B cell (primary cell): Measurements from ENCODE around the gene CYP26B1.

Source experiments
- EZH2 ChIP-seq: IDR thresholded peaks from 2 replicates; pipeline ENCODE4 v1.6.1; 2012; ENCODE audit warnings: borderline replicate concordance, low read depth, mild to moderate bottlenecking, moderate library complexity, low read length; ENCODE audit not compliant: insufficient read depth, poor library complexity, severe bottlenecking
- TF ChIP-seq, protein P1 (sequence below): fragments of 200-600 bp; IDR thresholded peaks from one replicate; pipeline ENCODE4 v1.8.0; 2022; ENCODE audit warnings: antibody characterized with exemption, mild to moderate bottlenecking

- TF ChIP-seq, protein P1, sequence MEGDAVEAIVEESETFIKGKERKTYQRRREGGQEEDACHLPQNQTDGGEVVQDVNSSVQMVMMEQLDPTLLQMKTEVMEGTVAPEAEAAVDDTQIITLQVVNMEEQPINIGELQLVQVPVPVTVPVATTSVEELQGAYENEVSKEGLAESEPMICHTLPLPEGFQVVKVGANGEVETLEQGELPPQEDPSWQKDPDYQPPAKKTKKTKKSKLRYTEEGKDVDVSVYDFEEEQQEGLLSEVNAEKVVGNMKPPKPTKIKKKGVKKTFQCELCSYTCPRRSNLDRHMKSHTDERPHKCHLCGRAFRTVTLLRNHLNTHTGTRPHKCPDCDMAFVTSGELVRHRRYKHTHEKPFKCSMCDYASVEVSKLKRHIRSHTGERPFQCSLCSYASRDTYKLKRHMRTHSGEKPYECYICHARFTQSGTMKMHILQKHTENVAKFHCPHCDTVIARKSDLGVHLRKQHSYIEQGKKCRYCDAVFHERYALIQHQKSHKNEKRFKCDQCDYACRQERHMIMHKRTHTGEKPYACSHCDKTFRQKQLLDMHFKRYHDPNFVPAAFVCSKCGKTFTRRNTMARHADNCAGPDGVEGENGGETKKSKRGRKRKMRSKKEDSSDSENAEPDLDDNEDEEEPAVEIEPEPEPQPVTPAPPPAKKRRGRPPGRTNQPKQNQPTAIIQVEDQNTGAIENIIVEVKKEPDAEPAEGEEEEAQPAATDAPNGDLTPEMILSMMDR, result no peak
- no peak for TF ChIP-seq EZH2
These were observed 30.9 kb upstream of the CYP26B1 start for GRCh38 chr2:72178551-72178950.
